HL-60/S4 (cell line): ENCODE measurements around the gene SLC19A1.

Experiments
- in situ Hi-C: fragments of 300-500 bp; cut with MboI; formaldehyde crosslinking; loops from 2 replicates; pipeline ENCODE4 v1.14.3; 2022; ENCODE audit warnings: low sequenced_read_pairs

The SLC19A1 gene

DNA sequence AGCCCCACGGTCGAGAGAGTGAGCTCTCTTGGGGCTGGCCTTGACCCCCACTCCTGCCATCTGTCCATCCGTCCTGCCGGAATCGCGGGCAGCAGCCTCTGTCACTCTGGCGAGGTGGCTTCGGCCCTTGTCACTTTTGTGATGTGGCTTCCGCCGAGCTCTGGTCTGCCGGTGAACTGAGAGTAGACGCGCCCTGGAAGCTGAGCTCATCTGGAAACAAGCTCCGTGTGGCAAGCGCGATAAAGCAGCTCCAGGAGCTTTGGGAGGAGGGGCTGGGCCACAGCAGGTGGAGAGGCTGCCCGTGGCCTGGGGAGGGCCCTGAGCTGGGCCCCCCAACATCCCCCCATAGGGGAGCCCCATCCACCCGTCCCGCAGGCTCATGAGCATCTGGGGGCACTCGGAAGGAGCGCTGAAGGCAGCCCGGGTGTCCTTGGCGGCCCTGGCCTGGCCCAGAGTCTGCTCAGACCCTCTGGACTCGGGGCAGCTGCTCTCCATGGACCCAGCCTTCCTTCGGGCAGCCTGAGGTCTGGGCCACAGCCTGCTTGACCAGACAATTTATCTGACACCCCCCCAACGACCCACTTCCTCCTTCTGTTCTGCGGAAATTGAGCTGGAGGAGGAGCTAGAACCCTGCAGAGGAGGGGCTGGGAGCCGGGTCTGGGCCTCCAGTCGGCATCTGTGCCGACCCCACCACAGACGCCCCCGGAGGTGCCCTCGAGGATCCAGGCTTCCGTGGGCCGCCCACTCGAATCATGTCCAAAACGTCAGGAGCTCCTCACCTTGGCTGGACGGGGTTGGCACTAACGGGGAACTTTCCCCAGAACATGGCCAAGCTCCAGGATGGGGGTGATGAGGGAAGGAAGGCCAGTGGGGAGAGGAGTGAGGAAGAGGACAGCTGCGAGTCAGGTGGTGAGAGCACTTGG, 59.1 kb downstream of the SLC19A1 start:
- in situ Hi-C loops = no loop called here

DNA sequence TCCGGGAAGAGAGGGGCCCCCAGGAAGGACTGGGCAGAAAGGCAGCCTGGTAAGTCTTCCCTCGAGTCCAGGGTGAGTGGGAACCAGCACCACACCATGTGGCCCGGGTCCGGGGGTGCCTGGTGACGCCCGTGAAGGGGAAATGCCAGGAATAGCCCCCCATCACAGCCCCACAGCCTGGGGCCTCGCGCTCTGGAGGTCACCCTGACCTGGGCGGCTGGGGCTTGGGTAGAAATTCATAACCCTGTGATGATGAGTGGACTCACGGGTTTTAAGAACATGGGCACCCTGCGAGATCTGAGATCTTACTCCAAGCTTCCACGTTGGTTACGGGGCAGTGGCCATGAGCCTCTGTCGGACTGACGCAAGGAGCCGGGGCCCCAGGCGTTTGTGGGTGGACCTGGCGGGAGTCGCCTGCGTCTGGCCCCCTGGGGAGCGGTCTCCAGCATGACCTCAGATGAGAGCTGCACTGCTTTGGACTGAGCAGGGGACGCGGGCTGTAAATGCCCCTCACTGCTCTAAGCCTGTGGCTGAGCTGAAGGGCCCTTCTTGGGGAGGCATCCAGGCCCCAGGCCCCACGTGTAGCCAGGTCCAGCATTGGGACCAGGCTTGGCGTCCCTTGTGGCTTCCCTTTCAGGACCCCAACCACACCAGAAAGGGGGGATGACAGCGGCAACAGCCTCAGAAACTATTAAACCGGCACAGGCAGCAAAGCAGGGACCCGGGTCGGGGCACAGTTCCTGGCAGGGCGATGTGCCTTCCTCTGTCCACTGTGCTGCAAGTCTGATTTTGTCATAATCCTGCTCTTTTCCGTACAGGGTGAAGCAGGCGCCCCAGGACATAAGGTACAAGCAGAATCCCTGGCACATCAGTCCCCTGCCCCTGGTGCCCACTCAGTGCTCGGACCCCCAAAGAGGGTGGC, 60.0 kb downstream of the SLC19A1 start:
- in situ Hi-C loops = no loop called here

GRCh38 chr21:45481566-45481965, 60.7 kb downstream of the SLC19A1 start:
- in situ Hi-C loops = no loop called here

GRCh38 chr21:45480701-45481500, 61.3 kb downstream of the SLC19A1 start:
- in situ Hi-C loops = no loop called here

DNA sequence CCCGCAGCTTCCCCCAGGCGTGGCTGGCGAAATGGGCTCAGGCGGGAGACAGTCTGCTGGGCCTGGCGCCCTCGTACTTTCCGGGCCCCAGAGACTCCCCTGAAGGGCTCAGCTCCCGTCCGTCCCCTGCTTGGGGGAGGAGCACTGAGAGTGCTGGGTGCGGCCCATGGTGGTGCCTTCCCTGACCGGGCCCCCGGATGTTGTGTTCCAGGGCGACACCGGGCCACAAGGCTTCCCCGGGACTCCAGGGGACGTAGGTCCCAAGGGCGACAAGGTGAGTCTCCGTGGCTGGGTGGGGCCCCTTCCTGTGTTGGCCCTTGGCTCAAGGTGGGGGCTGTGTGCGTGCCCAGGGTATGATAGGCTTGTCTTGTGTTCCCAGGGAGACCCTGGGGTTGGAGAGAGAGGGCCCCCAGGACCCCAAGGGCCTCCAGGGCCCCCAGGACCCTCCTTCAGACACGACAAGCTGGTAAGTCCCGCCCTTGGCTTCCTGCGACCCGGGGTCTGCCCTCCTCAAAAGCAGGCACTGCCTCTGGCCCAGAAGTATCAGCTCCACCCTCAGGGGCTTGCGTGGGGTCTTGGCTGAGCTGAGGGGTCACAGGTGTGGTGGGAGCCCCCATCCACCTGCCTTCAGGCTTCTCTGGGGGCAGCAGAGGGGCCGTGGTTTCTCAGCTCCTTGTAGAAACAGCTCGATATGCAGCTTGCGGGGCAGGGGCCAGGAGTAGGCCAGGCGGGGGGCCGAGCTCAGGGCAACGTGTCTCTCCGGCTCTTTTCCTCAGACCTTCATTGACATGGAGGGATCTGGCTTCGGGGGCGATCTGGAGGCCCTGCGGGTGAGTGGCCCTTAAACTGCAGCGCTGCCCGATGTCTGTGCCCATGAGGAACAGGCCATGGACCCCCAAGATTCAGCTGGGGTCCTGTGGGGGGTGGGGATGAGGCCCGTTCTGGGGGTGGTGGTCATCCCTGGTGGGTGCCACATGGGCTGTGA, 62.3 kb downstream of the SLC19A1 start:
- in situ Hi-C loops = no loop called here

- in situ Hi-C loops = no loop called here
Observed at GRCh38 chr21:45478816-45479669, 63.2 kb downstream of the SLC19A1 start.

DNA sequence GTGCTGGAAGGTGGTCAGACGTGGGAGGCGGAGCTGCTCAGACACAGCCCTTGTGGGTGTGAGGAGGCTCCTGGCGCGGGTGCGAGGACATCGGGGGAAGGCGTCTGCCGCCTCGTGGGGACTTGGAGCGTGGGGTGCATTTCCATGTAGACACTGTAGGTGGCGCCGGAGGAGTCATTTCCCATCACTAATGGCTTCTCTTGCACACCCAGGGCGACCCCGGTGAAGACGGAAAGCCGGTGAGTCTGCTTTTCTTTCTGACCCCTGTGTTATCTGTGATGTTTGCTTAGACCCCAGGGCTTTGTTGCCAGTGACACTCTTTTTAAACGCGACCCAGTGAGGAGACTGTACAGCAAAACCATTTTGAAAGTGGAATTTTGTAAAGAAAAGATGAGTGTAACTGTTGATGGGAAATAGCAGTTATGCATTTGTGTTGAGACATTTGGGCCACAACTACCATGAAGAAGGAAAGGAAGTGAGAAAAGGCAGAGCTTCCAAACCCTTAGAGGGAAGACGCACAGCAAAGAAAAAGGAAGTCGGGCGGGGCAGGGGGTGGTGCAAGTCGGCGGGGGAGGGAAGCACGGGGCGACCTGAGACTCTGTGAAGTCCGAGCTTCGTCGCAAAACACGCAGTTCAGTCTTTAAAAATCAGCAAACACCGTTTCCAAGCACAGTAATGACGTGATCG, 64.0 kb downstream of the SLC19A1 start:
- in situ Hi-C loops = no loop called here

GRCh38 chr21:45477176-45478114, 64.8 kb downstream of the SLC19A1 start:
- in situ Hi-C loops = no loop called here

DNA sequence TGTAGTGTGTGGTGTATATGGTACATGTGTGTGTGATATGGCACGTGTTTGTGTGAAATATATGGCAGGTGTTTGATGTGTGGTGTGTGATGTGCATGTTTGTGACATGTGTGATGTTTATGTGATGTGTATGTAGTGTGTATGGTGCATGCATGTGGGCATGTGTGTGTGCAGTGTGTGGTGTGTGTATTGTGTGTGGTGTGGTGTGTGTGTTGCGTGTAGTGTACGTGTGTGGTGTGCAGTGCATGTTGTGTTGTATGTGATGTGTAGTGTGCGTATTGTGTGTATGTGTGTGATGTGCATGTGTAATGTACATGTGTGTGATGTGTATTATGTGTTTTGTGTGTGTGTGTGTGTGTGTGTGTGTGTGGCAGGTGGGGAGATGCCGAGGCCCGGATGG, 65.7 kb downstream of the SLC19A1 start:
- in situ Hi-C loops = no loop called here

- in situ Hi-C loops = no loop called here
Observed at GRCh38 chr21:45475797-45476570, 66.3 kb downstream of the SLC19A1 start.

DNA sequence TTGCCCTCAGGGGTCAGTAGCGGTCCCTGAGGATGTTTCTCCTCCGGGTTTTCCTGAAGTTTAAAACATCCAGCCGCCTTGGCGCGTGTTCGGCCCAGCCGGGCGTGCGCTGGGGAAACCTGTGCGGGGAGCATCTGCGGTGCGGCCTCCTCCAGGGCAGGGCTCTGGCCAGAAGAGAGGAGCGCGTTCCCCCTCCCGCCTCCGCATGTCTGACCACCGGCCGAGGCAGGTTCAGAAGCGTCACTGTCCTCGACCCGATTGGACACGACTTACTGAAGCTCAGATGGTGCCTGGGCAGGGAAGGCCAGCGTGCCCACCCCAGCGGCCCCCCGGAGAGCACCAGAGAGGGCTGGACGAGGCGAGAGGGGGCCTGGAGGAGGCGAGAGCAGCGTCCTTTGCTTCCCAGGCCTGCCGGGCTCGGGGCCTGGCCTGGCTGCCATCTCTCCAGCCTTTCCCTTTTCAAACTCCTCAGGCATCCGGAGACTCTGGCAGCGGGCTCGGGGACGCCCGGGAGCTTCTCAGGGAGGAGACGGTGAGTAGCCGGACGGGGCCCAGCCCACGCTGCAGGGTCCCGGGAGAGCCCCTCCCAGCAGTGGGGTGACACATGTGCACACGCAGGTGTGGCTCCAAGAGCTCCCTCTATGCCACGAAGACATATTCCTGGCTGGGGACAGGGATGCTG, 67.1 kb downstream of the SLC19A1 start:
- in situ Hi-C loops = no loop called here

- in situ Hi-C loops = loop anchor here (25.0 kb wide), 2 partner anchors 88 to 338 kb away; no protein-coding TSS in a partner anchor
Observed at GRCh38 chr21:45474323-45474950, 67.8 kb downstream of the SLC19A1 start.

DNA sequence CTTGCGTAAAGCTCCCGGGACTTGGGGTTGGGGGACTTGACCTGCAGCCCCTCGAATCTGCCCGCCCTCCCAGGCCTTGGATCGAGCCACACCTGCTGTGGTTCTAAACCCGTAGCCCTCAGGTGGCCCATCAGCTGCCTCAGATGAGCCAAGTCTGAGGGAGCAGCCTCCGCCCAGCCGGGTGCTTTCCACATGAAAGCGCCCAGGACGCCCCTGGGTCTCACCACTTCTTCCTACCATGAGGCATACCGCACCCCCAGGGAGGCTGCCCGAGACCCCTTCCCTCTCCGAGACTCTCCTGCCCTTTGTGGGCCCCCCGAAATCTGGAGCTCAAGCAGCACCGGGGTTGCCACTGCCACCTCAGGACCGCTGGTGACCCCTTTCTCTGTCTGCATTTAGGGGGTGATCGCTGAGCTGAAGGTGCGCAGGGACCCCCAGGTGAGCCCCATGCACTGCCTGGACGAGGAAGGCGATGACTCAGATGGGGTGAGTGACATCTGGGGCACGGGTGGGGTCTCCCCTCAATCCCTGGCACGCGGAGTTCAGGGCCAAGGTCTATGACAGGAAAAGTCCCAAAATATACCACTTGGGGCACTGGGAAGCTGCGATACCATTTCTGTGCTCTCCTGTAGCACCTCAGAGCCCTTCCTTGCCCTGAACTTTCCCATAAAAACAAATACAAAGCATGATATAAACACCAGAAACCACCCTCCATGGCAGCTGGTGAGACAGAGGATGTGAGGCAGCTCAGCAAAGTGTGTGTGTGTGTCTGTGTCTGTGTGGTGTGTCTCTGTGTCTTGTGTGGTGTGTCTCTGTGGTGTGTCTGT, 68.5 kb downstream of the SLC19A1 start:
- in situ Hi-C loops = loop anchor here (25.0 kb wide), 2 partner anchors 89 to 339 kb away; no protein-coding TSS in a partner anchor
